HG03108 (cell line): Measurements from ENCODE around the gene LHB.
A peak's percentile ranks its signal among the peaks of the same experiment; 100 is the strongest.

ENCODE experiments used
- ATAC-seq: cut with Tn5 transposase; IDR thresholded peaks from one replicate; pipeline ENCODE4 v1.9.1; 2021; ENCODE audit warnings: moderate library complexity; ENCODE audit not compliant: unreplicated experiment

Gene LHB

DNA sequence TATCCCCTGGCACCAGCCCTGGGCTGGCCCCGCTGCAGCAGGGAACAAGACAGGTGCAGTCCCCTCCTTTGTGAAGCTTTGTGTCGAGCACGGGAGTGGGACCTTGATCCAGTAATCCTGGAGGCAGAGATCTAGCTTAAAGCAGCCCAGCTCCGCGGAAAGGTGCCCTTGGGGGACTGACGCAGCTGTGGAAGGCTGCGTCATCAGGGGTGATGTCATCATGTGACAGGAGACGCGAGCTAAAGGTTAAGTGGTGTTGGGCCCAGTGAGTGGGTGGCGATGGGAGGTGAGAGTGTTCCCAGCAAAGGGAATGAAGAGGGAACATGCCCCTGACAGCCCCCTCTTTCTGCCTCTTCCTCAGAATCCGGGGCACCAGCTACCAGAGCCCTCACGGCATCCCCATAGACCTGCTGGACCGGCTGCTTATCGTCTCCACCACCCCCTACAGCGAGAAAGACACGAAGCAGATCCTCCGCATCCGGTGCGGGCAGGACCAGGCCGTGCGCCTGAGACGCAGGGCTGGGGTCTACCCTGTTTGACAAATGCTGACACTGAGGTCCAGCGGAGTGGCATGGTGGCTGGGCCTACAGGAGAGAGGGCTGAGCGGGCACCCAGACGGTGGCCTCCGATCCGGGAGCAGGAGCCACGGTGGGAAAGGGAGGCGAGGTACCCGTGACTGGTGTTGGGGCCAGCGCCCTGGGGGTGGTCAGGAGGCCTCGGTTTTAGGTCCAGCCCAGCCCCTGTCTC, 2.6 kb downstream of the LHB start:
- ATAC-seq, result no peak

DNA sequence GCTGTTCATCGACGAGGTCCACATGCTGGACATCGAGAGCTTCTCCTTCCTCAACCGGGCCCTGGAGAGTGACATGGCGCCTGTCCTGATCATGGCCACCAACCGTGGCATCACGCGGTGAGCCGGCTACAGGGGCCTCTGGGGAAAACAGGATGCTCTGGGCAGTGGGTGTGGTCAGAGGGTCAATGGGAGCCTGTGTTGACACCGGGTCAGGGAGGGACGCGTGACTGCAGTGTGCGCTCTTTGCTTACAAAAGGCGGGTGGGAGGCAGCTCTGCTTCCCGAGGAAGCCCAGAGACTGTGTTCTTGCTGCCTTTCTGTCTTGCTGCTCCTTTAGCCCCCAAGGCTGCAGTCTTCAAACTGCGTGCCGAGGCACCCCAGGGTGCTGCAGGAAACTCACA, 5.7 kb downstream of the LHB start:
- ATAC-seq, result no peak

DNA sequence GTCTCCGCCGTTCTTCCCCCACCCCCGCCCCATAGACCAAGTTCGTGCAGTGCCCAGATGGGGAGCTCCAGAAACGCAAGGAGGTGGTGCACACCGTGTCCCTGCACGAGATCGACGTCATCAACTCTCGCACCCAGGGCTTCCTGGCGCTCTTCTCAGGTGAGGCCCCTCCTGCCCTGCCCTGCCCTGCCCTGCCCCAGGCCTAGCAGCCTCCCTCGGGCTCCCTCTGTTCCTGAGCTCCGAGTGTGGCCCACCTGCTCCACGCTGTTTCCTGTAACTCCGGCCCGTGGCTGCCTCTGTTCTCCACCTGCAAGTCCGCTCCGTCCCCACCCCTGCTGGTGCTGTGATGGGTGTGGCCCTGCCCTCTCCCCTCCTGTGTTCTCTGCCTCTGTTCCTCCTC, 6.4 kb downstream of the LHB start:
- no peak for ATAC-seq

DNA sequence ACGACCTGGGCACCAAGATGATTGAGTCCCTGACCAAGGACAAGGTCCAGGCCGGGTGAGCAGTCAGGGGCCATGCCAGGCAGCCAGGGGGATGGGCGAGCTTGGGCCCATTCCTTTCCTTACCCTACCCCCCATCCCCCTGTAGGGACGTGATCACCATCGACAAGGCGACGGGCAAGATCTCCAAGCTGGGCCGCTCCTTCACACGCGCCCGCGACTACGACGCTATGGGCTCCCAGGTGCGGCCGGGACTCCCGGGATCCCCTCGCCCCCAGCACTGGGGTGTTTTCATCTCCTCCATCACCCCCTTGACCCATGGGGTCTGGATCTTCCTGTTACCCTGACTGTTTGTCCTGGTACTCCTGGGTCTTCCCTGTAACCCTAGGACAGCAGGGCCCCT, 7.1 kb downstream of the LHB start:
- ATAC-seq, result no peak

DNA sequence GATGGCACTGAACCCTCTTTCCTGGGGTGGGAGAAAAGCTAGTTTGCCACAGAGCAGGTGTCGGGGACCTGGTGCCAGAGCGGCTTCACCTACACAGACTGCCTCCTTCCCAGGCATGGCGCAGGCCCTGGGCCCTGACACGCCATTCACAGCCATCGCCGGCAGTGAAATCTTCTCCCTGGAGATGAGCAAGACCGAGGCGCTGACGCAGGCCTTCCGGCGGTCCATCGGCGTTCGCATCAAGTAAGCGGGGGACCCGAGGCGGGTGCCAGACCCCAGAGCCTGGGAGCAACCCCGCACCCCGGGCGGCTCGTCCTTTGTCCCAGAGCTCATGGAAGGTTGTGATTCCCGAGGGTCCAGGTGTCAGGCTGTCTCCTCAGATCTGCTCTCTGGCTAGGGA, 10.0 kb downstream of the LHB start:
- ATAC-seq, result no peak

DNA sequence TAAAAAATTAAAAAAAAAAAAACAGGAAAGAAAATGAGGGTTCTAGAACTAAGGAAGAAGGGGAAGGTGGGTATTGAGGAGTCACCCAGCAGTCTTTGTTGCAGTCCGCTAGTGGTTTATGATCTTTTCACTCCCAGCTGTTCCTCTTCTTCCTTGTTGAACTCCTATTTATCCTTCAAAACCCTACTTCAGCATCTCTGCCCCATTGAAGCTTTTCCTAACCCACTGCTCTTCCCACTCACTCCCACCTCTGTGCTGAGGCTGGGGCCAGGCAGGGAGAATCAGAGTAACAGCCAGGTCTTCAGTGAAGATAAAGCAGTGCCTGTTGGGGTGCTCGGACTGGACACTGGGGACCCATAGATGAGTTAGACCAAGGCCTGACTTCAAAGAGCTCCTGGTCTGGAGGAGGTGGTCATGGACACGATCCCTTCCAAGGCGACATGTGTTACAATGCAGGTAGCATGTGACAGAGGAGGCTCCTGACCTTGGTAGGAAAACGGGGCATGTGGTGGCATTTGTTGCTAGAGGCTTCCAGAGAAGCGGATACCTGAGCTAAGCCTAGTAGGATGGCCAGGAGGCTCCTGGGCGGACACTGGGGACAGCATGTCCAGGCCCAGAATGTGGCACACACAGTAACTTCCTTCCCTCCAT, 11.8 kb downstream of the LHB start:
- no peak for ATAC-seq

DNA sequence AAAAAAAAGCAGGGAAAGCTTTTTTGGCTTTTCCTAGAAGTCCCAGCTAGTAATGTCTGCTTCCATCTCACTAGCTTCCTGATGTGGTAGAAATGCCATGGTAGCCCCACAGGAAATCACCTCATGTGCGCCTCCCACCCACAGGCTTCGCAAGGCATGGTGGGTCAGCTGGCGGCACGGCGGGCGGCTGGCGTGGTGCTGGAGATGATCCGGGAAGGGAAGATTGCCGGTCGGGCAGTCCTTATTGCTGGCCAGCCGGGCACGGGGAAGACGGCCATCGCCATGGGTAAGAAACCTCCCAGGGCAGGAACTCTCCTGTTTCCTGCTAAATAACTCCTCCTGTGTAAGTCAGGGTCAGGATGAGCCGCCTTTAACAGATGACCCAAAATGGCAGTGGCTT, 12.8 kb downstream of the LHB start:
- ATAC-seq, result no peak

DNA sequence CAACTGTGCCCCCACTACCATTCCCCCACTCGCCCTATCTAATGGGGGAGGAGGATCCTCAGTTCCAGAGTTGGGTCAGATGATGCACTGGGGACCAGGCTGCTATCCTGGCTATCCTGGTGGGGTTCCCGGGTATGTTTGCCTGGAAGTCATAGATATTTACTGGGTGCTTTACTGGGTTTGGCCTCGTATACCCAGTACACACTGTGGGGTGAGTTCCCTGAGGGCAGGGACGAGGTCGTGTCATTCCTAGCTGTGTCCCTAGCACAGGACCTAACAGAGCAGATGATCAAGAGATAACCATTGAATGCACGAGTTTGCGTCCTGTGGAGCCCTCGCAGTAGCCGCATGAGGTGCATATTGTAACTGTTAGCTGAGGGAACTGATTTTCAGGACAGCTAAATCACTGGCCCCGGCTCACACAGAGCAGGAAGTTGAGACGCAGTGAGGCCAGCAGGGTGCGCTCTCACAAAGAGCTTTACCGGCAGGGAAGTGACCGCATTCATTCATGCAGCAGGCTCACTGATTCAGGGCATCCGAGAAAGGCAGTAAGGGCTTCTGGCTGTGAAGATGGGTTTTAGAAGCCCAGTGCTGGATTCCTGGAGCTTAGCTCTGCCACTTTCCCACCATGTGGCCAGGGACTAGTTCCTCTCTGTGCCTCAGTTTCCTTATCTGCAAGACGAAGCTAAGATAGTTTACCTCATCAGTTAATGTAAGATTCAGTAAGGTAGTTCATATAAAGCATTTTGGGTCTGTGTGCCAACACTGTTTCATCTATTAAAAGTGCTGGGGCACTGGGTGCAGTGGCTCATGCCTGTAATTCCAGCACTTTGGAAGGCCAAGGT, 17.2 kb downstream of the LHB start:
- no peak for ATAC-seq

DNA sequence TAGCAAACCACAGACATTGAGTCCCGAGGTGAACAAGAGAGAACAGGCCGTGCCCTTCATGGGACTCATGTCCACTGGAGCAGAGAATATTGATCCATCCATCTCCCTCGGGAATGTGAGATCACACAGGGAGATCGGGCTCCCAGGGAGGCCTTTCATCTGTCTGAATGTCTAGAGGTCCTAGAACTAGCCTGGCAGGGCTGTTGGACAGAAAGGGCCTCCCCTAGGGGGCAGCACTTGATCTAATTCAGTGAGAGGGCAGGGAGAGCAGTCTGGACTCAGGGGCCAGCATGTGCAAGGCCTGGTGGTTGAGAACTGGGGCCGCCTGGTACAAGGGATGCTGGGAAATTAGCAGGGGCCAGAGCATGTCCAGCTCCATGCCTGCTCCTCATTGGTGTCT, 18.9 kb downstream of the LHB start:
- ATAC-seq, result no peak

DNA sequence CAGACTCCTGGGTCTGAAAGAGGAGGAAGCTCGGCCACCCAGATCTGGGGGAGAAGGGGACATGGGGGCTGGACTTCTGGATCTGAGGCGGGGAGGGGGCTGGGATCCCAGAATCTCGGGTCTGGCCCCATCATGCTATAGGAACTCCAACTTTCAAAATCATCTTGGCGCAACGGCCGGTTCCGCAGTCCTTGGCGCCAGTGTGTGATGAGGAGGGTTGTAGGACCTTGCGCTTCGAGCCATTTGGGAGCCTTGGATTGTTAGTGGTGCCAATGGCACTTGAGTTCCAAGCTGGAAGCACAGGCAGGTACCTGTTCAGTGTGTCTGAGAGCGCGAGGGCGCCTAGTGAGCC, 22.9 kb downstream of the LHB start:
- ATAC-seq, result no peak

DNA sequence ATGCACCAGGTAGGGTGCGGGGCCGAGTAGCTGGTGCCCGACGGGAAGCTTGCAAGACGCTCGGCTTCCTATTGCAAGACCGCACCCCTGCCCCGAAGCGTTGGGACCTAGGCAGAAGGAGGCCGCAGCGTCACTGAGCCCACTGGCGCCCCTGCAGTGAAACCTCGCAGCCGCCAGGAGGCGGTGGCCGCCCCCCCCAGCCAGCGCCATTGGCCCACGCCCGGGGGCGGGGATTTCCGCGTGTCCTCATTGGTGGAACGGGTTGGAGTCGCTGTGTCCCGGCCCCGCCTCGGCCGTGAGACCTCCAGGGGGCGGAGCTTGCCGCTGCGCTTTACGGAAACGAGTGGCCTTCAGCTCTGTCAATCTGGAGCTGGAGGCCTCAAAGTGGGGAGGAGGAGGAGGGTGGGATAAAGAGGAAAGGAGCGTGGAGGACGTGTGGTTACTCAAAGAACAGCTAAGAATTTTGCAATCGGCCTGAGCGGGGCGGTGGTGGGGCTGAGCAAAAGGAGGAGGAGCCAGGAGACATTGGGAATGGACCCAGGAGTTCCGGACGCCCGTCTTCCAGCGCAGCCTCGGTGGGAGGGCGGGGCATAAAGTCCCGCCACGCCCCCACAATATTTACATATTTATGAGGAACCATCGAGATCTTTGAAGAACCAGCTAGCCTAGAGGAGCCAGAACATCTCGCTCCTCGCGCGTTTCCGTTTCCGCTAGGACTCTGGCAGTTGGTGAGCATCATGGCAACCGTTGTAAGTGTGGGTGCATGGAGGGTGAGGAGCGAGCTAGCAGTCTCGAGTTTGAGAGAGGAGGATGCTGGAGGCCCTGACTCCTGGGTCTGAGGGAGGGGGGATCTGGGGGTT, 23.5 kb downstream of the LHB start, which contains the start of the genes GYS1 and RUVBL2:
TSS of gene GYS1 (minus strand) at position 135 of the 860 bp plus-strand sequence. CDS start 197 bp downstream, outside the sequence.
TSS of gene RUVBL2 (plus strand) at position 713 of the 860 bp plus-strand sequence. CDS start at position 738, 25 bp downstream.
- ATAC-seq, result peak; percentile 81

DNA sequence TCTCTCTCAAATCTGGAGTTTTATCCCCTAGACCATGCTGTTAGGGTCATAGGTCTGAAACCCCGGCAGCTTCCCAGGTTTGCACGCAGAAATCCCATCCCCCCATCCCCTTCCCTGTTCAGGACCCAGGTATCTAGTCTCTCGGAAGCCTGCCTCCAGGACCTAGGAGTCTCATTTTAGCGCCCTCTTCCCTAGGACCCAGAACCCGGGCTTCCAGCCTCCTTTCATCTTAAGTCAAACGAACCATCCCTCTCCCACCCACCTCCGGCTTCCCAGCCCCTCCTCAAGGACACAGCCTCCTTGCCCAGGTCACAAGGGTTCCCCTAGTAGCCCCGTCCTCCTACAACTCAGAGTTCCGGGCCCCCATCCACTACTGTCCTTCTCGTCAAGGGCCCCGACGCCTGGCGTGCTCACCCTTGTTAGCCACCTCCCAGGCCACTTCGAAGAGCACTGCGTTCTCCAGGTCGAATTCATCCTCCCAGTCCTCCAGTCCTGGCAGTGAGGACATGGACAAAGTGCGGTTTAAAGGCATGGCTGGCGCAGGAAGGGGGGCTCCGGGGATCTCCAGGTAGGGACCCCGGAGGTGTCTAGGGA, 24.2 kb downstream of the LHB start:
- no peak for ATAC-seq

DNA sequence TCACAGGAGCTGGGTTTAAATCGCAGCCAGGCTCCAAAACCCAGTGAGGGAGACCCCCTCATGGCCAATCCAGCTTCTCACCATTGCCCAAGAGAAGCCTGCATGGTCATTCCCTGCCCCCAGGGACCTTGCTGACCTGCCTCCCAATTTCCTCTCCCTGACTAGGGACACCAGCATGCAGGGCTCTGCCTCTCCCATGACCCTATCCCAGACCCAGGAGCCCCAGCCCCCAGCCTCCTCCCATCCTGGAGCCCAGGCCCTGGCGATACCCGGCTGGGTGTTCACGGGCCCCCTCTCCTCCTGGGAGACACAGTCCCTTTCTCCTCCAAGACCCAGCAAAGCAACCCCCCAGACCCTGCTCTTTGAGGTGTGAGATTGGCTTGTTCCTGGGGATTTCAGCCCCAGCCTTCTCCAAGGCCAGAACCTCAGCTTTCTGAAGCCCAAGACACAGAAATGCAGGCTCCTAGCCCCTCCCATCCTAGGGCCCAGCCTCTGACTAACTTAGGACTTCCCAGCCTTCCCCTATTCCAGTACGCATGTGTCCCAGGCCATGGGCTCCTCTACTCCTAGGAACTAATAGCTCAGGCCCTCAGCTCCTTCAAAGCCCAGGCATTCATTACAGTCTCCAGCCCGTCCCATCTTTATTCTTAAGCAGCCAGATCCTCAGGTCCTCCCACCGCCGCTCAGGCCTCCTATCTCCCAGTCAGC, 24.9 kb downstream of the LHB start:
- no peak for ATAC-seq

DNA sequence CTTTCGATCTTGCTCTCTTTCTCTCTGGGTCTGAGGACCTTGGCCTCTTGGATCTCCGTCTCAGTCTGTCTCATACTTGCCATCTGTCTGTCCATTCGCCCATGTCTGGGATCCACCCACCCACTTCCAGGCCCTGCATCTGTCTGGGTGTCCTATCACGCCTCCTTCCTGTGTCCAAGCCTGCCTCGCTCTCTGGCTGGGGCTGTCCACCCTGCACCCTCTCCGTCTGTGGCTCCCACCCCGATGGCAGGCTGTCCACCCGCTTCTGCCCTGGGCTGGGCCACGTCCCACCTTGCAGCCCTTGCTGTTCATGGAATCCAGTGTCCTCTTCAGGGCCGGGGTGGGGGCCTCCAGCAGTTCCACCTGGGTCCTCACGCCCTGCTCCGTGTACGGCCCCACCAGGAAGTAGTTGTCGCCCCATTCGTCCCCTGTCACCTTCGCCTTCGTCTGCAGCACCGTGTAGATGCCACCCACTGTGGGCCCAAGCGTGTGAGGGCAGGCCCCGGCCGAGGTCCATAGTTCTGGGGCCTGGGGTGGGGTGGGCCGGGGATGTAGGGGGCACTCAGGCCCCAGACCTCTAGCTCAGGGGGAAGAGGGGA, 25.8 kb downstream of the LHB start:
- ATAC-seq, result no peak

DNA sequence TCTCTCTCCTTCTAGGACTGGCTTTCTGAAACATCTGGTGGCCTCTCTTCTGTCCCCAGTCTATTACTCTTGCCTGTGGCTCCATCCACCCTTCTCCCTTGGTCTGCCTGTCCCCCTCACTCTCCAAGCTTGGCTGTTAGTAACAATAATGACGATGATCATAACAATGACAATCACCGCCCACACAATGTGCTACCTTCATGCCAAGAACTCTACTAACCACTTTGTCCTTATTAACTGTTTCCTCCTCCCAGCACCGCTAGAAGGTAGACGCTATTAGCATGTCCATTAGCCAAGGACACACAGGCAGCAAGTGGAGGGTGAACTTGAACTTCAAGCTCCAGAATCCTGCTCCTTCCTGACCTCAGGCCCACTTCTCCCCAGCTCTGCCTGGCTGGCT, 26.5 kb downstream of the LHB start:
- ATAC-seq, result no peak

DNA sequence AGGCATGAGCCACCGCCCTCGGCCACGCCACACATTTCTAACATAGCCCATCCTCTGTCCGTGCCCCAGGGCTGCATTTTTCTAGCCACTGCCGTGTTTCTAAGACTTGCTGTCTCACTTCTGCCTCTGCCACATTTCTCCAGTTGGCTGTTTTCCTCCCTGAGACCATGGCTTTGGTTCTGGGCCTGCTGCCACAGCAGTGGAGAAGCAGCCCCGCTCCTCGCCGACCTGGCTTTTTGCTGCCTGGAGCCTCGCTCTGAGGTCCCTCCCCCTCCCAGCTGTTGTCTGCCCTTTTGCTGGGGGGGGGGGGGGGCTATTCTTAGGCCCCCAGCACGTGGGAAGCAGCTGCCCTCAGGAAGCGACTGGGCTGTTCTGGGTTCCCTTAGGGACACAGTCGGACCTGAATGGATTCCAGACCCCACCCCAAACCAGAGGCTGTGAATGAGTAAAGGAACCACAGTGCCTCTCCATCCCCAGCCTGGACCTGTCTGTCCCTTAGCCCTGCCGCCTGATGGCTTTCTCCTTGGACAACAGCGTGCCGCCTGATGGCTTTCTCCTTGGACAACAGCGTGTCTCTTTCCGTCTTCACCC, 27.1 kb downstream of the LHB start:
- ATAC-seq, result no peak

DNA sequence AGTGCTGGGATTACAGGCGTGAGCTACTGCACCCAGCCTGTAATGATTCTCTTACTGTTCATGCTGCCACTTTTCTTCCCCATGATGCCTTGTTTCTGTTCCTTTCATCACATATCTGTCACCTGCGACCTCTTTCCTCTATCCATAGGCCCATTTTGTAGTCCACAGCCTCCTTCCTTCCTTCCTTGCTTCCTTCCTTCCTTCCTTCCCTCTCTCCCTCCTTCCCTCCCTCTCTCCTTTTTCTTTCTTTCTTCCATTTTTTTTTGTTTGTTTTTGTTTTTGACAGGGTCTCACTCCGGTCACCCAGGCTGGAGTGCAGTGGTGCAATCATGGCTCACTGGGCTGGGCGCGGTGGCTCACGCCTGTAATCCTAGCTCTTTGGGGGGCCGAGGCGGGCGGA, 28.0 kb downstream of the LHB start:
- no peak for ATAC-seq

DNA sequence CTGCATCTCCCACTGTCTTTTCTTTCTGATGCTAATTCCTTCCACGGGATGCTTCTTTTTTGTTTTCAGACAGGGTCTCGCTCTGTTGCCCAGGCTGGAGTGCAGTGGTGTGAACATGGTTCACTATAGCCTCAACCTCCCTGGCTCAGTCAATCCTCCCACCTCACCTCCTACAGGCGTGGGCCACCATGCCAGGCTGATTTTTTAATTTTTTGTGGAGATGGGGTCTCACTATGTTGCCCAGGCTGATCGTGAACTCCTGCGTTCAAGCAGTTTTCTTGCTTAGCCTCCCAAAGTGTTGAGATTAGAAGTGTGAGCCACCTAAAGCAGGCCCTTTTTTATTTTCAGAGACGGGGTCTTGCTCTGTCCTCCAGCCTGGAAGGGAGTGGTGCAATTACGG, 28.6 kb downstream of the LHB start:
- ATAC-seq, result no peak

DNA sequence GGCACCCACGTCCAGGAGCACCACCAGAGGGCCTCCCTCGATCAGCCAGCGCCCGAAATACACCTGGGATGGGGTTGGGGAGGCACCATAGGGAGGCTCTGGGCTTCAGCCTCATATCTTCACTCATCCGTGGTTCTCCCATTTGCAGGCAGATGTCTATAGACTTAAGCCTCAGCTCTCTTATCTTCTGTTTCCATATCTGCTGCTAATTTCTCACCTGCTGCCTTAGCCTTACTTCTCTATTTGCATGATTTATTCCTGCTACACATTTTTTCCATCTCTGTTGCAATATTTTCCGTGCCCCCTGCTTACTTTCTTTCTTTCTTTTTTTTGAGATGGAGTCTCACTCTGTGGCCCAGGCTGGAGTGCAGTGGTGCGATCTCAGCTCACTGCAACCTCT, 29.6 kb downstream of the LHB start:
- no peak for ATAC-seq
